Measurements from ENCODE around the gene RPL12.
A peak's percentile ranks its signal among the peaks of the same experiment; 100 is the strongest.

Gene RPL12

GRCh38 chr9:127450830-127451607, at the start of gene RPL12, which contains the start of gene LRSAM1:
RPL12 (minus strand) TSS chr9:127451406; CDS start chr9:127451317, 89 bp downstream.
LRSAM1 (plus strand) TSS chr9:127451510; CDS start chr9:127454528, 3,018 bp downstream.
- peak; percentile 100 for DNase-seq

- DNase-seq = no peak
Observed at GRCh38 chr9:127500862-127501261, 49.7 kb upstream of the RPL12 start.

GRCh38 chr9:127500399-127500798, 49.2 kb upstream of the RPL12 start:
- DNase-seq = no peak

GRCh38 chr9:127498298-127498697, 47.1 kb upstream of the RPL12 start:
- no peak for DNase-seq

GRCh38 chr9:127497656-127498290, 46.6 kb upstream of the RPL12 start:
- DNase-seq = no peak

GRCh38 chr9:127496974-127497373, 45.8 kb upstream of the RPL12 start:
- no peak for DNase-seq

GRCh38 chr9:127495884-127496555, 44.8 kb upstream of the RPL12 start:
- no peak for DNase-seq

GRCh38 chr9:127494304-127494702, 43.1 kb upstream of the RPL12 start:
- DNase-seq = no peak

GRCh38 chr9:127493592-127494303, 42.5 kb upstream of the RPL12 start:
- no peak for DNase-seq

GRCh38 chr9:127492616-127493015, 41.4 kb upstream of the RPL12 start:
- DNase-seq = no peak

- DNase-seq = no peak
Observed at GRCh38 chr9:127491516-127491915, 40.3 kb upstream of the RPL12 start.

- DNase-seq = no peak
Observed at GRCh38 chr9:127490535-127491230, 39.5 kb upstream of the RPL12 start.

GRCh38 chr9:127489471-127490115, 38.4 kb upstream of the RPL12 start:
- DNase-seq = no peak

- DNase-seq = no peak
Observed at GRCh38 chr9:127488946-127489345, 37.7 kb upstream of the RPL12 start.

- DNase-seq = no peak
Observed at GRCh38 chr9:127485995-127486394, 34.8 kb upstream of the RPL12 start.

GRCh38 chr9:127482662-127483061, 31.5 kb upstream of the RPL12 start:
- no peak for DNase-seq

GRCh38 chr9:127479507-127480081, 28.4 kb upstream of the RPL12 start:
- DNase-seq = no peak

GRCh38 chr9:127474592-127474991, 23.4 kb upstream of the RPL12 start:
- DNase-seq = no peak

- DNase-seq = no peak
Observed at GRCh38 chr9:127473932-127474331, 22.7 kb upstream of the RPL12 start.

- DNase-seq = no peak
Observed at GRCh38 chr9:127473501-127473900, 22.3 kb upstream of the RPL12 start.

GRCh38 chr9:127470662-127471061, 19.5 kb upstream of the RPL12 start:
- no peak for DNase-seq

GRCh38 chr9:127467621-127468020, 16.4 kb upstream of the RPL12 start:
- DNase-seq = no peak
